SK-N-SH treated with all-trans-retinoic acid at 6 μM for 48 hours (cell line): ENCODE results near the gene MERTK.

Experiments
- ATAC-seq: fragments of 200-7000 bp; cut with Tn5 transposase; 3 replicates; pipeline ENCODE4 v1.9.1; 2020; ENCODE audit warnings: mild to moderate bottlenecking, moderate library complexity
- ARNTL ChIP-seq: fragments of 450-650 bp; formaldehyde crosslinking; IDR thresholded peaks from 2 replicates; pipeline ENCODE4 v1.5.0; 2020; ENCODE audit warnings: low read depth, mild to moderate bottlenecking, moderate library complexity, borderline replicate concordance
- BACH2 ChIP-seq: fragments of 250-450 bp; sonication (Bioruptor Pico); IDR thresholded peaks from 2 replicates; pipeline ENCODE4 v1.9.0; 2021; ENCODE audit warnings: mild to moderate bottlenecking, borderline replicate concordance
- CREB5 ChIP-seq: fragments of 250-450 bp; sonication (Bioruptor Pico); IDR thresholded peaks from 2 replicates; pipeline ENCODE4 v1.5.1; 2020; ENCODE audit warnings: low read depth, mild to moderate bottlenecking, moderate library complexity
- CSDC2 ChIP-seq: fragments of 250-450 bp; sonication (Bioruptor Pico); IDR thresholded peaks from 2 replicates; pipeline ENCODE4 v1.5.0; 2020; ENCODE audit warnings: mild to moderate bottlenecking, moderate library complexity
- CSRNP3 ChIP-seq: fragments of 250-450 bp; sonication (Bioruptor Pico); IDR thresholded peaks from 2 replicates; pipeline ENCODE4 v1.5.1; 2021; ENCODE audit warnings: mild to moderate bottlenecking, moderate library complexity
- ESRRG ChIP-seq: fragments of 250-450 bp; sonication (Bioruptor Pico); IDR thresholded peaks from 2 replicates; pipeline ENCODE4 v1.6.1; 2021; ENCODE audit warnings: mild to moderate bottlenecking
- GLIS3 ChIP-seq: fragments of 250-450 bp; sonication (Bioruptor Pico); IDR thresholded peaks from 2 replicates; pipeline ENCODE4 v1.5.0; 2020; ENCODE audit warnings: mild to moderate bottlenecking, moderate library complexity
- OSR1 ChIP-seq: fragments of 250-450 bp; sonication (Bioruptor Pico); IDR thresholded peaks from 2 replicates; pipeline ENCODE4 v1.8.0; 2022; ENCODE audit warnings: moderate library complexity, mild to moderate bottlenecking, inconsistent platforms
- PATZ1 ChIP-seq: fragments of 250-450 bp; sonication (Bioruptor Pico); IDR thresholded peaks from 2 replicates; pipeline ENCODE4 v1.8.0; 2020; ENCODE audit warnings: mild to moderate bottlenecking, moderate library complexity, borderline replicate concordance
- POU6F1 ChIP-seq: fragments of 250-450 bp; sonication (Bioruptor Pico); IDR thresholded peaks from 2 replicates; pipeline ENCODE4 v1.8.0; 2021; ENCODE audit warnings: low read depth, mild to moderate bottlenecking, moderate library complexity, borderline replicate concordance
- PPARA ChIP-seq: fragments of 250-450 bp; sonication (Bioruptor Pico); IDR thresholded peaks from 2 replicates; pipeline ENCODE4 v1.5.0; 2020; ENCODE audit warnings: mild to moderate bottlenecking, borderline replicate concordance
- RARB ChIP-seq: fragments of 250-450 bp; sonication (Bioruptor Pico); IDR thresholded peaks from 2 replicates; pipeline ENCODE4 v1.8.0; 2021; ENCODE audit warnings: mild to moderate bottlenecking, moderate library complexity
- TCF4 ChIP-seq: fragments of 250-450 bp; sonication (Bioruptor Pico); IDR thresholded peaks from 2 replicates; pipeline ENCODE4 v1.8.0; 2021; ENCODE audit warnings: mild to moderate bottlenecking, moderate library complexity, borderline replicate concordance
- TOX ChIP-seq: fragments of 250-450 bp; sonication (Bioruptor Pico); IDR thresholded peaks from 2 replicates; pipeline ENCODE4 v1.8.0; 2021; ENCODE audit warnings: mild to moderate bottlenecking, moderate library complexity, borderline replicate concordance
- TSHZ2 ChIP-seq: fragments of 250-450 bp; sonication (Bioruptor Pico); IDR thresholded peaks from 2 replicates; pipeline ENCODE4 v1.5.0; 2020; ENCODE audit warnings: mild to moderate bottlenecking, moderate library complexity
- ZC3H10 ChIP-seq: fragments of 250-450 bp; sonication (Bioruptor Pico); IDR thresholded peaks from 2 replicates; pipeline ENCODE4 v1.5.1; 2021; ENCODE audit warnings: mild to moderate bottlenecking, moderate library complexity
- ZFP3 ChIP-seq: fragments of 250-450 bp; sonication (Bioruptor Pico); IDR thresholded peaks from 2 replicates; pipeline ENCODE4 v1.5.0; 2020; ENCODE audit warnings: mild to moderate bottlenecking, moderate library complexity
- ZNF565 ChIP-seq: fragments of 450-650 bp; formaldehyde crosslinking; conservative IDR thresholded peaks from 2 replicates; pipeline ENCODE4 v1.5.0; 2020; ENCODE audit warnings: low read depth, mild to moderate bottlenecking, moderate library complexity
- ZNF8 ChIP-seq: fragments of 450-650 bp; formaldehyde crosslinking; IDR thresholded peaks from 2 replicates; pipeline ENCODE4 v1.5.0; 2020; ENCODE audit warnings: mild to moderate bottlenecking, moderate library complexity

MERTK gene

GRCh38 chr2:112073875-112074274 lies 175.5 kb downstream of the MERTK start (continued):
- TF ChIP-seq PATZ1 = no peak
- TF ChIP-seq TSHZ2 (CRISPR knock-in tag) = no peak
- TF ChIP-seq ESRRG (CRISPR knock-in tag) = no peak
- TF ChIP-seq BACH2 (CRISPR knock-in tag) = no peak
- no peak for TF ChIP-seq ZNF565 (CRISPR knock-in tag)
- TF ChIP-seq TOX (CRISPR knock-in tag) = no peak
- TF ChIP-seq OSR1 (CRISPR knock-in tag) = no peak
- no peak for TF ChIP-seq GLIS3
- no peak for TF ChIP-seq ZC3H10 (CRISPR knock-in tag)
- no peak for TF ChIP-seq TCF4 (CRISPR knock-in tag)
- TF ChIP-seq, all 23 proteins: peak for 0

GRCh38 chr2:112074506-112074905 lies 176.1 kb downstream of the MERTK start:
- no peak for ATAC-seq
- TF ChIP-seq PPARA (CRISPR knock-in tag) (no peak), ZNF565 (CRISPR knock-in tag) (no peak), POU6F1 (CRISPR knock-in tag) (no peak), PATZ1 (no peak), ZFP3 (CRISPR knock-in tag) (no peak), TSHZ2 (CRISPR knock-in tag) (no peak), ZC3H10 (CRISPR knock-in tag) (no peak), ARNTL (no peak), OSR1 (CRISPR knock-in tag) (no peak), CREB5 (no peak), TOX (CRISPR knock-in tag) (no peak), BACH2 (CRISPR knock-in tag) (no peak), CSRNP3 (CRISPR knock-in tag) (no peak), ESRRG (CRISPR knock-in tag) (no peak), GLIS3 (no peak), ZNF8 (CRISPR knock-in tag) (no peak), CSDC2 (CRISPR knock-in tag) (no peak), RARB (no peak)
- TF ChIP-seq, all 23 proteins: peak for 0
